Ascending aorta (tissue), 2 donors: ENCODE measurements around the gene RHBDF2. TPM values are rescaled to one million over a fixed set of nuclear protein-coding genes. Genes with fewer than 3 reads are reported as not detected.
A peak's percentile ranks its signal among the peaks of the same experiment; 100 is the strongest.
"Not testable (repeated sequence)": the region's sequence is repeated elsewhere in the genome, so short reads cannot be mapped to it uniquely, and the experiment has no call there.

Source experiments
- DNase-seq, 2 donors: peaks; one replicate each; pipeline ENCODE4 v3.0.0-alpha.2; 2019; ENCODE audit warnings: low spot score in 2 of 2
- H3K27ac ChIP-seq, 2 donors: fragments of 200-600 bp; sonication (generic); one replicate each; pipeline ENCODE4 v1.5.1; 2016 to 2017; ENCODE audit warnings: mild to moderate bottlenecking in 1 of 2
- H3K27me3 ChIP-seq: fragments of 200-600 bp; sonication (generic); one replicate; pipeline ENCODE4 v1.5.1; 2017
- H3K36me3 ChIP-seq, 2 donors: fragments of 200-600 bp; sonication (generic); one replicate each; pipeline ENCODE4 v1.5.1; 2016
- H3K4me1 ChIP-seq, 2 donors: fragments of 200-600 bp; sonication (generic); one replicate each; pipeline ENCODE4 v1.5.1; 2016 to 2017; ENCODE audit warnings: mild to moderate bottlenecking in 1 of 2
- H3K4me3 ChIP-seq, 2 donors: fragments of 200-600 bp; sonication (generic); one replicate each; pipeline ENCODE4 v1.5.1; 2016 to 2017; ENCODE audit warnings: mild to moderate bottlenecking in 1 of 2
- H3K9me3 ChIP-seq, 2 donors: fragments of 200-600 bp; sonication (generic); one replicate each; pipeline ENCODE4 v1.5.1; 2016
- intact Hi-C: fragments of 100-400 bp; cut with DNase I; formaldehyde crosslinking; loops from one replicate; pipeline ENCODE4 v1.15.1; 2023
- total RNA-seq: library from RNA; depleted of rRNA; stranded (reverse); fragments of >200 nt; gene quantifications from one replicate; pipeline ENCODE4 v1.1.0, GENCODE V29; 2016
- TF ChIP-seq, protein P1 (sequence below), 3 experiments: fragments of 200-600 bp in 2 of 3; fragments of 450-650 bp in 1 of 3; sonication (generic) in 2 of 3; IDR thresholded peaks; one replicate each; pipeline ENCODE4 v1.5.1; 2016 to 2019; ENCODE audit warnings: antibody characterized with exemption in 3 of 3, mild to moderate bottlenecking in 1 of 3, moderate library complexity in 1 of 3

The RHBDF2 gene
- total RNA-seq, 1 donor from 2014 or later, result 12.7 TPM

DNA sequence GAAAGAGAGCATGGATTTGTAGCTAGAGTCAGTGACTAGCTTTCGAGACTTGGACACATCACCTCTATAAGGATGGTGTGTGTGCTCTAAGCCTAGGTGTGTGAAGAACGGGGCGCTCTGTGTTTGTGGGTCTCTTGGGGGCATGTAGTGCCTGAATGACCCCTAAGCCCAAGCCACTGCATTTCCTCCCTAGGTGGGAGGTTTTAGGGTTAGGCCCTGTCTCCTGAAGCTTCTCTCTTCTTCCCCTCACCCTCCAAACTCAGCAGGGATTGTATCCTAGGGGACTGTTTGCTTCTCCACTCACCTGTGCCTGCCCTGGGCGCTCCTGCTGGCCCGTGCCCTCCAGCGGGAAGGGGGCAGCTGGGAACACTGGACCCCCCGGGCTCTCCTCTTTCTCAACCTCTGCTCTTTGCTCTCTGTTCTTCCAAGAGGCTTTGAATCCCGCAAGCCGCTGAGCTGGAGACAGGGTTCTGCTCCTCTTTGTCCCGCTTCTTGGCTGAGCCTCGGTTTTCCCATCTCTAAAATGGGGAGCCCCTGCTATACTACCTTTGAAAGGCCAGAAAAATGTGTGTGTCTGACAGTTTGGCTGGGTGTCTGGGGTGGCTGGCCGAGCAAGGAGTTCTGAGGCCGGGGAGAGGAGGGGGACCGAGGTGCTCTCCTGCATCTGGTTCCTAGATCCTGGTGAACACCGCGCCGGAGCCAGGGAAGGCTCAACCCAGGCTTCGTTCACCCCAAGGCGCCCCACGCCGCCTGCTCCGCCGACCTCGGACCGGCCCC lies 35.5 kb upstream of the RHBDF2 start:
- DNase-seq, result no peak
- peaks cover 14% of the 10 kb centered on the region in 2 donors for H3K4me1 ChIP-seq
- H3K4me3 ChIP-seq, result peak overlapping the region in 1 of 2 donors; percentile 62
- TF ChIP-seq, protein P1, sequence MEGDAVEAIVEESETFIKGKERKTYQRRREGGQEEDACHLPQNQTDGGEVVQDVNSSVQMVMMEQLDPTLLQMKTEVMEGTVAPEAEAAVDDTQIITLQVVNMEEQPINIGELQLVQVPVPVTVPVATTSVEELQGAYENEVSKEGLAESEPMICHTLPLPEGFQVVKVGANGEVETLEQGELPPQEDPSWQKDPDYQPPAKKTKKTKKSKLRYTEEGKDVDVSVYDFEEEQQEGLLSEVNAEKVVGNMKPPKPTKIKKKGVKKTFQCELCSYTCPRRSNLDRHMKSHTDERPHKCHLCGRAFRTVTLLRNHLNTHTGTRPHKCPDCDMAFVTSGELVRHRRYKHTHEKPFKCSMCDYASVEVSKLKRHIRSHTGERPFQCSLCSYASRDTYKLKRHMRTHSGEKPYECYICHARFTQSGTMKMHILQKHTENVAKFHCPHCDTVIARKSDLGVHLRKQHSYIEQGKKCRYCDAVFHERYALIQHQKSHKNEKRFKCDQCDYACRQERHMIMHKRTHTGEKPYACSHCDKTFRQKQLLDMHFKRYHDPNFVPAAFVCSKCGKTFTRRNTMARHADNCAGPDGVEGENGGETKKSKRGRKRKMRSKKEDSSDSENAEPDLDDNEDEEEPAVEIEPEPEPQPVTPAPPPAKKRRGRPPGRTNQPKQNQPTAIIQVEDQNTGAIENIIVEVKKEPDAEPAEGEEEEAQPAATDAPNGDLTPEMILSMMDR (IDR thresholded peaks at IDR 0.05), result no peak
- H3K27ac ChIP-seq, result peak overlapping the region in 1 of 2 donors; percentile 9
- no peaks in the 10 kb centered on the region for H3K36me3 ChIP-seq
- peaks cover 8% of the 10 kb centered on the region for H3K27me3 ChIP-seq
- H3K9me3 ChIP-seq, result no peaks in the 10 kb centered on the region
- intact Hi-C loops, result no loop called here

GRCh38 chr17:76535788-76536510 lies 34.7 kb upstream of the RHBDF2 start:
- no peak for DNase-seq
- Histone ChIP-seq H3K27me3 (peaks cover 8% of the 10 kb centered on the region), H3K4me3 (no peak overlapping the region), H3K9me3 (no peaks in the 10 kb centered on the region), H3K4me1 (peaks cover 14 to 15% of the 10 kb centered on the region in 2 donors), H3K36me3 (no peaks in the 10 kb centered on the region), H3K27ac (no peak overlapping the region)
- intact Hi-C loops, result no loop called here
- TF ChIP-seq, protein P1 (IDR thresholded peaks at IDR 0.05), result no peak

- intact Hi-C loops, result no loop called here
- no peaks in the 10 kb centered on the region for H3K9me3 ChIP-seq
- peaks cover 16 to 19% of the 10 kb centered on the region in 2 donors for H3K4me1 ChIP-seq
- H3K4me3 ChIP-seq, result no peak overlapping the region
- peaks cover 8% of the 10 kb centered on the region for H3K27me3 ChIP-seq
- TF ChIP-seq, protein P1 (IDR thresholded peaks at IDR 0.05), result no peak
- DNase-seq, result no peak
- H3K27ac ChIP-seq, result no peak overlapping the region
- no peaks in the 10 kb centered on the region for H3K36me3 ChIP-seq
Measured at GRCh38 chr17:76534831-76535732, 33.9 kb upstream of the RHBDF2 start.

GRCh38 chr17:76533640-76534359 lies 32.6 kb upstream of the RHBDF2 start:
- H3K4me1 ChIP-seq, result peaks cover 26 to 32% of the 10 kb centered on the region in 2 donors
- DNase-seq, intact Hi-C loops, H3K9me3 ChIP-seq, H3K27me3 ChIP-seq, H3K4me3 ChIP-seq, H3K27ac ChIP-seq, H3K36me3 ChIP-seq: not testable (repeated sequence)

DNA sequence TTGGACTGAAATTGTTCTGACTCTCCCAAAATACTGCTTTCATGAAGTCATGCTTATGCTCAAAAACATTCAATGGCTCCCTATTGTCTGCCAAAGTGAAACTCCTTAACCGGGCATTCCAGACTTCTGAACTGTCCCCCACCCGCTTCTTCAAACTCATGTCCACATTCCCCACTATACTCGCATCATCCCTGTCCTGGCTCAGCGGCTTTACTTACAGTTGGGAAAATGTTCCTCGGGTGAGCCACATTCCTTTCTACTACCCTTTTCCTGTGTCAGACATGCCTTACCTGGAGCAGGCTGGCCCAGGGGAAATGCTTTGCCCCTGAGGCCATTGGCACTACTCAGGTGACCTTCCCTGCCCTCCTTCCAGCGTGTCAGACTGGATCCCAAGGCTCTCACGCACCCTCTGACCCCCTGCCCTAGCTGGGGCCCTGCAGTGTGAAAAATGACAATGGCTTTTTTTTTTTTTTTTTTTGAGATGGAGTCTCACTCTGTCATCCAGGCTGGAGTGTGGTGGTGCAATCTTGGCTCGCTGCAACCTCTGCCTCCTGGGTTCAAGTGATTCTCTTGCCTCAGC lies 30.9 kb upstream of the RHBDF2 start:
- H3K36me3 ChIP-seq, result no peaks in the 10 kb centered on the region
- H3K4me1 ChIP-seq, result peaks cover 24 to 40% of the 10 kb centered on the region in 2 donors
- no peaks in the 10 kb centered on the region for H3K27me3 ChIP-seq
- no peak overlapping the region for H3K4me3 ChIP-seq
- DNase-seq, result no peak
- no peak overlapping the region for H3K27ac ChIP-seq
- intact Hi-C loops, result no loop called here
- H3K9me3 ChIP-seq, result no peaks in the 10 kb centered on the region
- TF ChIP-seq, protein P1 (IDR thresholded peaks at IDR 0.05), result no peak
